IPS-NIHi11 (cell line): ENCODE results near the gene TTC33.

Experiments
- DNase-seq: peaks from one replicate; pipeline ENCODE4 v3.0.0; 2012; ENCODE audit warnings: mixed read lengths, low spot score

Gene TTC33

GRCh38 chr5:40485021-40485998, 270.5 kb downstream of the TTC33 start:
- no peak for DNase-seq

GRCh38 chr5:40484495-40484894, 271.3 kb downstream of the TTC33 start:
- no peak for DNase-seq

DNA sequence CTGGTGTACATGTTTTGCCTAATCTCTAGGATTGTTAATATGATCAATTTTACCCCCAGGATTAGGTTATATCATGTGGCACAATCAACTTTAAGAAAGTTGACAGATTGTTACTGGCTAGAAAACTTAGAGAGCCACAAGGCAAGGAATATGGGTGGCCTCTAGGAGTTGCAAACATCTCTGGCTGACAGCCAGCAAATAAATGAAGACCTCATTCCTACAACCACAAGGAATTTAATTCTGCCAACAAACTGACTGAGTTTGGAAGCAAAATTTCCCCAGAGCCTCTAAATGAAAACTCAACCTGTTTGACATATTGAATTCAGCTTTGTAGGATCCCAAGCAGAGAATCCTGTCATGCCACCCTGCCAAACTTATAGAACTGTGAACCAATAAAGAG, 272.4 kb downstream of the TTC33 start:
- DNase-seq: no peak

DNA sequence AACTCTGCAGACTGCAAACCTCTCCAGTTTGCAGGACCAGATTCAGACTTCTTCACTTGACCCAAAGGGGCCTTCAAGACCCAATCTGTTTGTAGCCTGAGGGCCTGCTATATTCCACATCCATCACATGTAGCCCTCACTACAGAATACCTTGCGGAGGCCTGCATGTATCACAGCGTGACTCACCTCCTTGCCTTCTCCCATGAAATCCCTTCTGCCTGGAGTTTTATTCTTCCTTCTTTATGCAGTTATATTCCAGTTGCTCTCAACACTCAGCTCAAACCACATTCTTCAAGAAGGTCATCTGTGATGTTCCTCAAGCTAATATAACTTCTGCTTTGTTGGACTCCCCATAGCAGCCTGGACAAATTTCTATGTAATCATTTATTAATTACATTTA, 274.5 kb downstream of the TTC33 start:
- DNase-seq: no peak

GRCh38 chr5:40480392-40480791, 275.4 kb downstream of the TTC33 start:
- DNase-seq: no peak

DNA sequence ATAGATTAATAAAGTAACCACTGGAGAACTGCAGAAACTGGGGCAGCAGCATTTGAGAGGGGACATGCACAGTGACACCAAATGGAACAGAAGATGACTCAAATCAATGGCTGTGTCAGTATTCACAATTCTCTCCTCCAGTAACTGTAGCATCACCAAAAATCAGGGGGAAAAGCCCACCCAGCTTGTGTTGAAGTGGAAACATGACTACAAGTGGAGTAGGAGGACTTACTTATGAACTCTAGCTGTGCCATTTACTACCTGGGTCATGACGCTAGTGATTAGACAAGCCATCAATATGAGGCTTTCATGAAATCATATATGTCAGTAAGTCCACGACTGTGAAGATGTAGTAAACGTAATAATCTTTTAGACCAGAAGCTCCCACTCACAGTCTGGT, 275.8 kb downstream of the TTC33 start:
- no peak for DNase-seq

DNA sequence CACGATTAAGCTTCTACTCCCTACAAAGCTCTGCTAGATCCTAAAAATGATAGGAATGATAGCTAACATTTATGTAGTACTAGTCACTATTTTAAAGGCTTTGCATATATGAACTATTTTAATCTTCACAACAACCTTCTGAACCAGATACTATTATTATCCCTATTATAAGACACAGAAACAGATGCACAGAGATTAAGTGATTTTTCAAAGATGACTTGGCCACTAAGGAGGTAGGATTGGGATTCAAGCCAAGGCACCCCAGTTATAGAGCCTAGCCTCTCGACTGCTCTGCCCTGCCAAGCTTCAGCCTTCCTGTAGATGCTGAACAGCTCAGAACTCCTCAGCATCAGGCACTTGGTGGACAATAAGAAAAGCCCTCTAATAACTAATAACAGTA, 277.0 kb downstream of the TTC33 start:
- no peak for DNase-seq

DNA sequence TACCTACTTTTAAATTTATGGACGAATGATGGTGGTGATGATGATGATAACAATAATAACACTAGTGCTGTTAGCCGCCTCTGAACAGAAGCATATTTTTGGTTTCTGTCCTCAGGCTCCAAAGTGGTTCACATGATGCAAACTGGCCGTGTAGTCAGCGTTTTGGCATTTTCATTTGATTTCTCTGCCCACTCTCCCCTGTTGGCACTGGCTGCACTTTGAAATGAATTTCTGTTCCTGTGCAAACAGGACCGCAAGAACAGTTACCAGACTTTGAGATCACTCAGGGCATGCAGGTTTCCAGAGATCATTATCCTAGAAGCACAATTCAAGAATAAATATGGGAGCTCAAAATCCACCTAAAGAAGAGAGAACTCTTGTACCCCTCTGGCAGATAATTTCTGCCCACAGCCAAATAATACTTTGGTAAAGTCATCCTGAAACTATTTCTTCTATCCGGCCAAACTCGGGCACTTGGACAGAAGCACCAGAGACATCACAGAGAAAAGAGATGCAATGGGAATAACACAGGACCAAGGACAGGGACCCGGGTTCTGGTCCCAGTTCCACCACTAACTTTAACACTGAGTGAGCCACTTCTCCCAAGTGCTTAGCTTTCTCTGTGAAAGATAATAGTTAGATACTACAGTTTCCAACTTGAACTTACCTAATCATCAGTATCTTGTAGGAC, 277.8 kb downstream of the TTC33 start:
- no peak for DNase-seq

GRCh38 chr5:40475561-40475960, 280.2 kb downstream of the TTC33 start:
- DNase-seq: no peak

- DNase-seq: peak; percentile 22
Measured at GRCh38 chr5:40474250-40474649, 281.5 kb downstream of the TTC33 start.

GRCh38 chr5:40465416-40465815, 290.3 kb downstream of the TTC33 start:
- DNase-seq: no peak

DNA sequence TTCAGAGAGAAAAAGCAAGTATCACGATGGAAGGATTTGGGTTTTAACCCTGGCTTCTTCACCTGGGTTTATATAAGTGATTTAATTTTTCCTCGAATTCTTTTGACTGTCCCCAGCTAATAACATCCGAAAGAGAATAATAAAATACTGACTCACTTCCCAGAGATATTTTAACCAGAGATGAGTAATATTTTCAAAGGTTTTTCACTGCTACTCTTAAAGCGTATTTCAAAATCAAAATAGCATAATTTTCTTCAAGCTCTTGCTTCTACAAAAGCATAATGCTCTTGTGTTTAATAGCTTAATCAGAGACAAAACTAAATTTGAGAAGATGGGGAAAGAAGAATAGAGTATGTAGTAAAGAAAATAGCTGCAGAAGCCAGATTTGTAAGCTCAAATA, 291.2 kb downstream of the TTC33 start:
- no peak for DNase-seq
